AG09309 (cell line): ENCODE data around the gene OTOF.
A peak's percentile ranks its signal among the peaks of the same experiment; 100 is the strongest.
"Not testable (repeated sequence)": the region's sequence is repeated elsewhere in the genome, so short reads cannot be mapped to it uniquely, and the experiment has no call there.

Source experiments
- DNase-seq: peaks from one replicate; pipeline ENCODE4 v3.0.0-alpha.2; 2010; ENCODE audit warnings: low read depth
- H3K4me3 ChIP-seq: 2 replicates; pipeline ENCODE4 v1.5.1; 2011; ENCODE audit warnings: mild to moderate bottlenecking, low read depth, low read length, moderate library complexity; ENCODE audit not compliant: control insufficient read depth
- CTCF ChIP-seq: IDR thresholded peaks from 2 replicates; pipeline ENCODE4 v1.5.1; 2011; ENCODE audit warnings: mild to moderate bottlenecking, low read depth, low read length, inconsistent platforms; ENCODE audit not compliant: insufficient read depth, control insufficient read depth; ENCODE audit errors: missing control alignments

The OTOF gene

GRCh38 chr2:26472821-26473655 is 4.9 kb downstream of the OTOF start:
- H3K4me3 ChIP-seq = no peak overlapping the region
- no peak for DNase-seq
- no peak for TF ChIP-seq CTCF

DNA sequence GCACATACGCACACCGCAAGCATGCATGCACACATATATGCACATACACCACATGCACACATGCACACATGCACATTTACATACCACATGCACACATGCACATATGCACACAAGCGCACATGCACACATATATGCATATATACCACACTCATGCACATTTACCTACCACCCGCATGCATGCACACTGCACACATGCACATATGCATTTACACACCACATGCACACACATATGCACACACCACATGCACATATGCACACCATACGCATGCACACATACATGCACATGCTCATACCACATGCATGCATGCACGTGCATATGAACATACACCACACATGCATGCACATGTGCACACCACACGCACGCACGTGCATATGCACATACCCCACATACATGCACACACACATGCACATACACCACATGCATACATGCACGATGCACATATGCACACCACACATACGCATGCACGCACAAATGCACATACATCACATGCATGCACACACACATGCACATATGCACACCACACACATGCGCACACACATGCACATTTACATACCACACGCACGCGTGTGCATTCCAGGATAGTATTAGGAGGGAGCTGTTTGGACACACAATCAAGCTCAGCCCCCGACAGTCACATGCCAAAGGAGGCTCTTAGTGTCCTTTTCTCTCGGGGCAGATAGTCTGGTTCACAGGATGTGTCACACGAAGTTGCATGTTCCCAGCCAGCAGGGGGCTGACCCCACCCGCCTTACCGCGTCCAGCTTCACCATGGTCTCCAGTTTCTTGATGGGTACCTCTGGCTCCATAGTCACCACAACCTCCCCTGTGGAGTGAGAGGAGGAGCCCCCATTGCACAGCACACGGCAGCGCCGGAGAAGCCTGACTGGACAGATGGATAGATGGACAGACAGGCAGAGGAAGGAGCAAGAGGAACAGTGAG is 5.9 kb downstream of the OTOF start:
- no peak overlapping the region for H3K4me3 ChIP-seq
- TF ChIP-seq CTCF = no peak
- no peak for DNase-seq

GRCh38 chr2:26471289-26471688 is 6.6 kb downstream of the OTOF start:
- no peak overlapping the region for H3K4me3 ChIP-seq
- TF ChIP-seq CTCF = no peak
- no peak for DNase-seq

DNA sequence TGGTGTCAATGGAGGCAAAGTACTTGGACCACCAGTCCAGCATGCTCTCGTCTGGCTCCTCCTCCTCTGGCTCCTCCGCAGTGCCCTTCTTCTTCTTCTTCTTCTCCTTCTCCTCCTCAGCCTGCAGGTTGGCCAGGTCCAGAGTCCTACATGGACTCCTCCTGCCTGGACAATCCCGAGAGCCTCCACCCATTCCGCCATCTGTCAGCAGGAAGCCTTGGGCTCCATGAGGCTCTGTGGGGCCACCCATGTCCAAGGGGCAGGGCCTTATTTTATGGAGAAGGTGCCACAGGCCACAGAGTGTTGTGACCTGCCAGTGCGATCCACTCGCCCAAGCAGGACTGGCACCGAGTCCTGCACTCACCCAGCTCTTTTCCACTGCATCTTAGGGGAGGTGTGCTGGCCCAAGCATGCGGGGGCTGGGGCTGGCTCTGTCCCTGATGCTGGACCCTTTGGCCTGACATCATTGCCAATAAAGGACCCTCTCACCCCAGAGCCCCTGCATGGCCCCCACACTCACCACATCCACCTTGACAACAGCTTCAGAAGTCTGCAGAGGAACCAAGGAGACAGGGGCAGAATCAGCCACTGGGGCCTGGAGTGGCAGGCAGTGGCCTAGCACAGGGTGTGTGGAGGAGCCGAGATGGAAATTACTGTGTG is 7.2 kb downstream of the OTOF start:
- no peak for TF ChIP-seq CTCF
- DNase-seq = no peak
- H3K4me3 ChIP-seq = no peak overlapping the region

GRCh38 chr2:26469955-26470354 is 8.0 kb downstream of the OTOF start:
- H3K4me3 ChIP-seq = no peak overlapping the region
- TF ChIP-seq CTCF = no peak
- no peak for DNase-seq

DNA sequence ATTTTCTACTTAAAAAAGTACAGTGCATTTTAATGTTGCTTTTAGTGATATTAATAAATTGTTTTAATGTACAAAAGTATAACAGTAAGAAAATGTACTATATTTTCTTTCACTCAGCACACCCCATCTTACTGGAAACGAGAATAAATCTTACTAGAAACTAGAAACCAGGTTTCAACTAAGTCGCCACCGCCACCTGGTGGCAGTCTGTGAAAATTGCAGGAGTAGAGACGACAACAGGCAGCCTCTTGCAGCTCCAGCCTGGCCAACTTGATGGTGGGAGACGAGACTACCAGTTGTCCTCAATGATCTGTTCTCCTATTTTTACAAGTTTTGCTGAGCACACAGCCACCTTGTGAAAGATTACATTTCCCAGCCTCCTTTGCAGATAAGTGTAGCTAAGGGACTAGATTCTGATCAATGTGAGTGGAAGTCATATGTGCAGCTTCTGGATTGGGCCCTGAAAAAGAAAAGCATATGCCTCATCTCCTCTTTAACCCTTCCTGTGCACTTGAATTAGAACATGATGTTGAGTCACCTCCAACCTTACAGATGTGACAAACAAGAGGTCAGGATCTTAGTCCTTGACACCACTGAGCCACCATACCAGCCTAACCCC is 8.7 kb downstream of the OTOF start:
- no peak overlapping the region for H3K4me3 ChIP-seq
- DNase-seq = peak; percentile 4
- peak; percentile 67 for TF ChIP-seq CTCF

GRCh38 chr2:26468544-26468943 is 9.4 kb downstream of the OTOF start:
- not testable (repeated sequence) for DNase-seq, H3K4me3 ChIP-seq
